Measurements from ENCODE around the gene CACNA2D4.

Gene CACNA2D4

DNA sequence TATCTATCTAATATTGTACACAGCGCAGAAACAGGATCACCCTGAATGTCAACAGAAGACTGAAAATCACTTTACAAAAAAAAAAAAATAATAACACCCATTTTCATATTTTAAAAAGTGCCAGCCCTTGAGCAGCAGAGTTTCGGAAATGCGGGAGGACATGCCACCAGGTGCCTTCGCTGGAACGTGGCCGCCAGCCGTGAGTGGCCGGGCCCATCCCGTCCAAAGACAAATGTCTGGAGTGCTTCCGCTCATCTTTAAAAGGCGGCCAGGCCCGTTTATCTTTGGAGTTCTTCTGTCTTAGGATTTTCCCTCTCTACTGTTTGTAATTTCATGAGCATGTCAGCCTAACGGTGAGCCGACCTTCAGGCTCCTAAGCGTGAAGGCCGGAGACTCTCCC is 54.6 kb downstream of the CACNA2D4 start:
- no peak overlapping the region for H3K4me3 ChIP-seq (ENCODE audit: control insufficient read depth, low read depth, low read length)
- TF ChIP-seq, protein P1, sequence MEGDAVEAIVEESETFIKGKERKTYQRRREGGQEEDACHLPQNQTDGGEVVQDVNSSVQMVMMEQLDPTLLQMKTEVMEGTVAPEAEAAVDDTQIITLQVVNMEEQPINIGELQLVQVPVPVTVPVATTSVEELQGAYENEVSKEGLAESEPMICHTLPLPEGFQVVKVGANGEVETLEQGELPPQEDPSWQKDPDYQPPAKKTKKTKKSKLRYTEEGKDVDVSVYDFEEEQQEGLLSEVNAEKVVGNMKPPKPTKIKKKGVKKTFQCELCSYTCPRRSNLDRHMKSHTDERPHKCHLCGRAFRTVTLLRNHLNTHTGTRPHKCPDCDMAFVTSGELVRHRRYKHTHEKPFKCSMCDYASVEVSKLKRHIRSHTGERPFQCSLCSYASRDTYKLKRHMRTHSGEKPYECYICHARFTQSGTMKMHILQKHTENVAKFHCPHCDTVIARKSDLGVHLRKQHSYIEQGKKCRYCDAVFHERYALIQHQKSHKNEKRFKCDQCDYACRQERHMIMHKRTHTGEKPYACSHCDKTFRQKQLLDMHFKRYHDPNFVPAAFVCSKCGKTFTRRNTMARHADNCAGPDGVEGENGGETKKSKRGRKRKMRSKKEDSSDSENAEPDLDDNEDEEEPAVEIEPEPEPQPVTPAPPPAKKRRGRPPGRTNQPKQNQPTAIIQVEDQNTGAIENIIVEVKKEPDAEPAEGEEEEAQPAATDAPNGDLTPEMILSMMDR (conservative IDR thresholded peaks at IDR 0.05; ENCODE audit: control insufficient read depth, insufficient read depth, low read depth, low read length), result no peak
- DNase-seq (ENCODE audit: low read depth), result no peak

GRCh38 chr12:1862973-1863372 is 55.5 kb downstream of the CACNA2D4 start:
- TF ChIP-seq, protein P1 (conservative IDR thresholded peaks at IDR 0.05; ENCODE audit: control insufficient read depth, insufficient read depth, low read depth, low read length), result no peak
- H3K4me3 ChIP-seq (ENCODE audit: control insufficient read depth, low read depth, low read length), result no peak overlapping the region
- DNase-seq (ENCODE audit: low read depth), result no peak

DNA sequence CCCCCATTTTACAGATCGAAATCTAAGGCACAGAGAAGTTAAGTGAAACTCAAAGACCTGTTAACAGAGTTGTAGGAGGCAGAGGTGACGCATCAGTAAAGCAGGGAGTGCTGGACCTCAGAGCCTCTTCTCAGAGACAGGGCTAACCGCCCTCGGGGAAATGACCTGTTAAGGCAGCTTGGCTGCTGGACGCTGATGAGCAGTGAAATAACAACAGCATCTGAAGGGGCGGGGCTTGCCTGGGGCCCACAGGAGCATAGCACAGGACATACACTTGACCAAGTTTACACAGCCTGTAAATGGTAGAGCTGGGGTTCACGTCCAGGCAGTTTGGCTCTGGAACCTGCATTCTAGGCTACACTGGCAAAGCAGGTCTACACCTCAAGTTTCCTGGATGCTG is 58.8 kb downstream of the CACNA2D4 start:
- H3K4me3 ChIP-seq (ENCODE audit: control insufficient read depth, low read depth, low read length), result no peak overlapping the region
- peak; percentile 14 for DNase-seq (ENCODE audit: low read depth)
- TF ChIP-seq, protein P1 (conservative IDR thresholded peaks at IDR 0.05; ENCODE audit: control insufficient read depth, insufficient read depth, low read depth, low read length), result no peak

DNA sequence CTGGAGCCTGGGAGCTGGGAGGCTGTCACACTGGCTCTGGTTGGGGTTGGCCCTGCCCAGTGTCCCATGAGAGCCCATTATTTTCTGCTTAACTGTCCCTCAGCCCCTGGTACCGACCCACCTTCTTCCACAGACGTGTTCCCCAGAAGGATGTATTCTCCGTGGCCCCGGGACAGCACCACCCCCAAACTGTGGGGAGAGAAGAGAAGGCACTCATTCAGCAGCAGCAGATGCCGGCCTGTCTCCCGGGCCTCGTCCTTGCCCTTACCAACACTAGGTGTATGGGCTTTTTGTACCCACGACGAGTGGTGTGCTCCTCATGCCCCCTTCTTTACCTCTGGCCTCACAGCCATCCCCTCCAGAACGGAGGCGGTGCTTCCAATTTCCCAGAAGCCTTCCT is 60.0 kb downstream of the CACNA2D4 start:
- TF ChIP-seq, protein P1 (conservative IDR thresholded peaks at IDR 0.05; ENCODE audit: control insufficient read depth, insufficient read depth, low read depth, low read length), result no peak
- no peak for DNase-seq (ENCODE audit: low read depth)
- no peak overlapping the region for H3K4me3 ChIP-seq (ENCODE audit: control insufficient read depth, low read depth, low read length)

GRCh38 chr12:1857821-1858220 is 60.6 kb downstream of the CACNA2D4 start:
- DNase-seq (ENCODE audit: low read depth), result no peak

GRCh38 chr12:1857086-1857485 is 61.4 kb downstream of the CACNA2D4 start:
- no peak for DNase-seq (ENCODE audit: low read depth)
- TF ChIP-seq, protein P1 (conservative IDR thresholded peaks at IDR 0.05; ENCODE audit: control insufficient read depth, insufficient read depth, low read depth, low read length), result no peak
- no peak overlapping the region for H3K4me3 ChIP-seq (ENCODE audit: control insufficient read depth, low read depth, low read length)

More at GRCh38 chr12:1857821-1858220, 60.6 kb downstream of the CACNA2D4 start:
- TF ChIP-seq, protein P1 (conservative IDR thresholded peaks at IDR 0.05; ENCODE audit: control insufficient read depth, insufficient read depth, low read depth, low read length), result no peak
- H3K4me3 ChIP-seq (ENCODE audit: control insufficient read depth, low read depth, low read length), result no peak overlapping the region

- H3K4me3 ChIP-seq (ENCODE audit: control insufficient read depth, low read depth, low read length), result no peak overlapping the region
- peak; percentile 29 for DNase-seq (ENCODE audit: low read depth)
- TF ChIP-seq, protein P1 (conservative IDR thresholded peaks at IDR 0.05; ENCODE audit: control insufficient read depth, insufficient read depth, low read depth, low read length), result no peak
Observed at GRCh38 chr12:1855241-1855640, 63.2 kb downstream of the CACNA2D4 start.
